Esophagus muscularis mucosa (tissue), 4 donors: ENCODE results near the gene GMEB2. TPM values are rescaled to one million over a fixed set of nuclear protein-coding genes. Genes with fewer than 3 reads are reported as not detected.
"Not testable (repeated sequence)": the region's sequence is repeated elsewhere in the genome, so short reads cannot be mapped to it uniquely, and the experiment has no call there.

Experiments
- DNase-seq: peaks from one replicate; pipeline ENCODE4 v3.0.0-alpha.2; 2017; ENCODE audit errors: extremely low spot score
- H3K27ac ChIP-seq, 4 donors: fragments of 200-600 bp; sonication (generic); replicated peaks in 1 of 4; 1 replicate in 3 of 4; 2 replicates in 1 of 4; pipeline ENCODE4 v1.5.1; 2016 to 2019; ENCODE audit warnings: mild to moderate bottlenecking in 1 of 4
- H3K27me3 ChIP-seq, 4 donors: fragments of 200-600 bp; sonication (generic); one replicate each; pipeline versions ENCODE4 v1.5.1 to v1.6.0; 2016 to 2019
- H3K36me3 ChIP-seq, 4 donors: fragments of 200-600 bp; sonication (generic); one replicate each; pipeline ENCODE4 v1.5.1; 2016 to 2019
- H3K4me1 ChIP-seq, 4 donors: fragments of 200-600 bp; sonication (generic); one replicate each; pipeline ENCODE4 v1.5.1; 2016 to 2019
- H3K4me3 ChIP-seq, 4 donors: fragments of 200-600 bp; sonication (generic); 1 replicate in 2 of 4; 2 replicates in 2 of 4; pipeline ENCODE4 v1.5.1; 2016 to 2019; ENCODE audit warnings: mild to moderate bottlenecking in 4 of 4, moderate library complexity in 1 of 4
- H3K9me3 ChIP-seq, 4 donors: fragments of 200-600 bp; sonication (generic); 1 replicate in 3 of 4; 2 replicates in 1 of 4; pipeline ENCODE4 v1.5.1; 2016 to 2019
- CTCF ChIP-seq, 3 experiments: fragments of 200-600 bp in 2 of 3; fragments of 450-650 bp in 1 of 3; sonication (generic) in 2 of 3; IDR thresholded peaks; one replicate each; pipeline ENCODE4 v1.5.1; 2017 to 2019; ENCODE audit warnings: antibody characterized with exemption in 3 of 3, mild to moderate bottlenecking in 2 of 3, moderate library complexity in 1 of 3
- EP300 ChIP-seq: sonication (generic); formaldehyde crosslinking; IDR thresholded peaks from one replicate; pipeline ENCODE4 v1.6.1; 2017; ENCODE audit warnings: antibody characterized with exemption
- POLR2A ChIP-seq: fragments of 450-650 bp; IDR thresholded peaks from one replicate; pipeline ENCODE4 v1.6.1; 2017; ENCODE audit warnings: antibody characterized with exemption, moderate library complexity, mild to moderate bottlenecking, low read depth
- POLR2AphosphoS5 ChIP-seq, 2 donors: sonication (generic); formaldehyde crosslinking; IDR thresholded peaks; one replicate each; pipeline ENCODE4 v1.6.1; 2017; ENCODE audit warnings: antibody characterized with exemption in 2 of 2
- WGBS: methylation state at CpG from one replicate; pipeline ENCODE4 v1.1.5; 2018; 5-methylcytosine and 5-hydroxymethylcytosine counted together
- intact Hi-C: fragments of 100-400 bp; cut with DNase I; formaldehyde crosslinking; loops from one replicate; pipeline ENCODE4 v1.15.1; 2023
- total RNA-seq, 4 donors: library from RNA; depleted of rRNA; stranded (reverse); fragments of >200 nt; gene quantifications; one replicate each; pipeline versions ENCODE4 v1.1.0 to v1.2.1, GENCODE V29; 2016

Gene GMEB2
- total RNA-seq, 4 donors from 2014 or later = 11.1 to 19.1 (median 14.0) TPM

DNA sequence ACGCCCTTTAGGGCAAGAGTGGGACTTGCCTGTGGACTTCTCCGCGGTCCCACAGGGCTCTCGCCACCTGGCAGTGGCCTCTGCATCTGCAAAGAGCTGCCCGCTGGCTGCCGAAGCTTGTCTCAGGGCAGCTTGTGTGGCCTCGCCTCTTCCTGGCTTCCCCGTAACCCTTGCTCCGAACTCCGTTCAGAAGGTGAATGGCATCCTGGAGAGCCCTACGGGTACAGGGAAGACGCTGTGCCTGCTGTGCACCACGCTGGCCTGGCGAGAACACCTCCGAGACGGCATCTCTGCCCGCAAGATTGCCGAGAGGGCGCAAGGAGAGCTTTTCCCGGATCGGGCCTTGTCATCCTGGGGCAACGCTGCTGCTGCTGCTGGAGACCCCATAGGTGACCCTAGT lies 34.2 kb upstream of the GMEB2 start:
- DNase-seq = no peak
- H3K4me1 ChIP-seq = peaks cover 23 to 42% (median 29%) of the 10 kb centered on the region in 4 donors
- no peaks in the 10 kb centered on the region for H3K9me3 ChIP-seq
- no peak overlapping the region for H3K27ac ChIP-seq
- TF ChIP-seq EP300 = no peak
- no peak for TF ChIP-seq CTCF (IDR thresholded peaks at IDR 0.05)
- no peak for TF ChIP-seq POLR2A
- no peak for TF ChIP-seq POLR2AphosphoS5 (IDR thresholded peaks at IDR 0.05)
- intact Hi-C loops = no loop called here
- WGBS = 90% methylated on average over 22 of the region's 22 CpGs
- H3K4me3 ChIP-seq = no peak overlapping the region
- H3K27me3 ChIP-seq = no peaks in the 10 kb centered on the region
- H3K36me3 ChIP-seq = peaks cover 25 to 62% (median 60%) of the 10 kb centered on the region in 4 donors

- H3K36me3 ChIP-seq = peaks cover 20 to 57% (median 55%) of the 10 kb centered on the region in 4 donors
- no peak overlapping the region for H3K27ac ChIP-seq
- no peak for DNase-seq
- no peak overlapping the region for H3K4me3 ChIP-seq
- 73% methylated on average over 5 of the region's 8 CpGs for WGBS
- TF ChIP-seq POLR2A = no peak
- TF ChIP-seq CTCF (IDR thresholded peaks at IDR 0.05) = no peak
- TF ChIP-seq EP300 = no peak
- no peak for TF ChIP-seq POLR2AphosphoS5 (IDR thresholded peaks at IDR 0.05)
- no peaks in the 10 kb centered on the region for H3K9me3 ChIP-seq
- peaks cover 23 to 42% (median 29%) of the 10 kb centered on the region in 4 donors for H3K4me1 ChIP-seq
- H3K27me3 ChIP-seq = no peaks in the 10 kb centered on the region
- intact Hi-C loops = no loop called here
Measured at GRCh38 chr20:63660622-63661021, 33.7 kb upstream of the GMEB2 start.

DNA sequence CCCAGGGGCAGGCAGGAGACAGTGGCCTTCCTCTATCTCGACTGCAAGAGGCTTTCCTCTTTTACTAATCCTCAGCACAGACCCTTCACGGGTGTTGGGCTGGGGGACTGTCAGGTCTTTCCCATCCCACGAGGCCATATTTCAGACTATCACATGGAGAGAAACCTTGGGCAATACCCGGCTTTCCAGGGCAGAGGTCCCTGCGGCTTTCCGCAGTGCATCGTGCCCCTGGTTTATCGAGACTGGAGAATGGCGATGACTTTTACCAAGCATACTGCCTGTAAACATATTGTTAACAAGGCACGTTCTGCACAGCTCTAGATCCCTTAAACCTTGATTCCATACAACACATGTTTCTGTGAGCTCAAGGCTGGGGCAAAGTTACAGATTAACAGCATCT lies 33.3 kb upstream of the GMEB2 start:
- H3K4me3 ChIP-seq, H3K27me3 ChIP-seq, DNase-seq, intact Hi-C loops, H3K27ac ChIP-seq, H3K9me3 ChIP-seq: not testable (repeated sequence)
- 93% methylated on average over 10 of the region's 10 CpGs for WGBS
- Histone ChIP-seq H3K4me1 (peaks cover 23 to 42% (median 29%) of the 10 kb centered on the region in 4 donors), H3K36me3 (peaks cover 18 to 53% (median 51%) of the 10 kb centered on the region in 4 donors)

DNA sequence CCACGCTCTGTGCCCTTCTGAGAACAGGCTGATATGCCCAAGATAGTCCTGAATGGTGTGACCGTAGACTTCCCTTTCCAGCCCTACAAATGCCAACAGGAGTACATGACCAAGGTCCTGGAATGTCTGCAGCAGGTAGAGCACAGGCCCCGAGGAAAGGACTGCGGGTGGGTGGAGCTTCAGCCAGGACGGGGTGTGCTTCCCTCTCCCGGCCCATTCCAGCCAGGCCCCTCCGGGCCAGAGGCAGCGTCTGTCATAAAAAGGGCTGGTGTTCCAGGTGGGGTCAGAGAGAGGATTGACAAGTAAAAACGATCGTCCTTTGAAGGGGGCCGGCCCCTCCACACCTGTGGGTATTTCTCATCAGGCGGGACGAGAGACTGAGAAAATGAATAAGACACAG lies 32.5 kb upstream of the GMEB2 start:
- 76% methylated on average over 10 of the region's 13 CpGs for WGBS
- no peak for TF ChIP-seq EP300
- TF ChIP-seq POLR2A = no peak
- TF ChIP-seq POLR2AphosphoS5 (IDR thresholded peaks at IDR 0.05) = no peak
- no peak for TF ChIP-seq CTCF (IDR thresholded peaks at IDR 0.05)
- Histone ChIP-seq H3K9me3 (no peaks in the 10 kb centered on the region), H3K4me3 (peak overlapping the region; percentile 65 to 75 (median 70)), H3K4me1 (peaks cover 23 to 35% (median 29%) of the 10 kb centered on the region in 4 donors), H3K27me3 (no peaks in the 10 kb centered on the region), H3K27ac (peak overlapping the region; percentile 86 to 91 (median 87)), H3K36me3 (peaks cover 18 to 45% (median 43%) of the 10 kb centered on the region in 4 donors)
- intact Hi-C loops = loop anchor here (5.0 to 10.0 kb wide), 2 partner anchors 48 to 125 kb away; partner anchors contain the start of genes ARFRP1, PTK6 and ZGPAT
- no peak for DNase-seq

DNA sequence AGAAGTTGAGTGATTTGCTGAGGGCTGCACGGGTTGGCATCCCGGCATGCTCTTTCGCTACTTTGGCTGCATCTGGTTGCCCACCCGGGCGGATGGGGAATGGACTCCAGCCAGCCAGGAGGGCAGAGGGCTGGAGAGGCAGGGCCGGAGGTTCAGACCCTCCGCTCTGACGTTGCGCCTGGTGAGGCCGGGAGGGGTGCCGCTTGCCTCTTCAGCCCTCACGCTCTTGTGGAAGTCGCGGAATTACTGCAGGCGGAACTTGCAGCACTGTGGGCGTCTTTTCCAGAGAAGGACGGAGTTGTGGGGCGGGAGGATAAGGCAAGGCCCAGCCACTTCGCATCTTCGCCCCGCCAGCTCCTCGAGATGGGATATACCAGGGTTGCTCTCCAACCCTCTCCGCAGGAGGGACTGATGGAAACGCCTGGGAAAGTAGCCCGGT lies 31.9 kb upstream of the GMEB2 start:
- H3K27ac ChIP-seq = peak overlapping the region; percentile 86 to 91 (median 87)
- H3K4me1 ChIP-seq = peaks cover 24 to 36% (median 34%) of the 10 kb centered on the region in 4 donors
- peaks cover 16 to 39% (median 38%) of the 10 kb centered on the region in 4 donors for H3K36me3 ChIP-seq
- no peaks in the 10 kb centered on the region for H3K9me3 ChIP-seq
- no peaks in the 10 kb centered on the region for H3K27me3 ChIP-seq
- H3K4me3 ChIP-seq = peak overlapping the region; percentile 65 to 75 (median 70)
- TF ChIP-seq POLR2AphosphoS5 (IDR thresholded peaks at IDR 0.05) (no peak), EP300 (no peak), CTCF (IDR thresholded peaks at IDR 0.05) (no peak), POLR2A (no peak)
- no peak for DNase-seq
- 7% methylated on average over 4 of the region's 25 CpGs for WGBS
- intact Hi-C loops = loop anchor here (5.0 to 10.0 kb wide), 2 partner anchors 49 to 124 kb away; partner anchors contain the start of genes ARFRP1, PTK6 and ZGPAT
